GM21526 (cell line): Measurements from ENCODE around the gene TRMT11.

Experiments
- ATAC-seq: cut with Tn5 transposase; IDR thresholded peaks from one replicate; pipeline ENCODE4 v1.9.1; 2021; ENCODE audit warnings: moderate library complexity; ENCODE audit not compliant: unreplicated experiment, low FRiP score

The TRMT11 gene

DNA sequence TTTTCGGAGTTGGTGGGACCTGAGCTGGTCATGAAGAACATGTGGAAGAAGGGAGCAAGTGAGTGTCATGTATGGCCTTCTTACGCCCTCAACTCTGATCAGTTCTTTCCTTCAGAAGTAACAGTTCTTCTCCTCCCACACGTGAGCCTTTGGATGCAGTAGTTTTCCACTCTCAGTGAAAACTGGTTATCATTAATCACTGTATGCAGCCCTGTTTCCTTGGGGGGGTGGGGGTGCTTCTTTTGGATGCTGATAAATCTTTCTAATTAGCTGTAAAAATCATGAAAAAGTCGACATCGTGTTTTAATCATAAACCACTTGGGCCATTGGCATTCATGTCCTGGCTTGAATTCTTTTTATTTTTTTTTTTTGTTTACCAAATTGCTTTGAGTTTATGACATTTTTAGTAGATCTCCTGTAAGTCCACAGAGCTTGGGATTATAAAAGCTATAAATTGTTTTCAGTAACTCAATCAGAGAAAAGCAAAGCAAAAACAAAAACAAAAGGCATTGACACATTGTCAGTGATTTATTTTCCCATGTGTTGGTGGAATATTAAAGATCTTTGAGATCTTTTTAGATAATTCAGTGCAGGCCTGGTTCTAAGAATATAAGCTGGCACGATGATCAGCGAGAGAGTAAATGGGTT is 84.8 kb downstream of the TRMT11 start:
- ATAC-seq = no peak

DNA sequence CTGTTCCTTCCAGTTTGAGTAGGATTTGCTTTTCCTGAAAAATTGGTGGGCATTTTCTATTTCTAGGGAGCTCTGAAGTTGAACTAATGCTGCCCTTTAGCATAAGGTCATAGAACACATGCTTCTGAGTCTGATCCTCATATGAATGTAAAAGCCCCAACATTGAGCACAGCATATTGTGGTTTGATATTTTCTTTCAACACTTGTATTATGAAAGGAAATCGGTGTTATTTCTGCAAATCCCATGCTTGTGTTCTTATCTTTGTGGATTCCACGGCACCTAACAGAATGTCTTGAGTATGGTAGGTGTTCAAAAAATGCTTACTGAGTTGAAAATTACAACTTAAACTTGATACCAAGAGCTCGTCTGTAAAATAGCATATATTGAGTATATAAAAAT is 85.8 kb downstream of the TRMT11 start:
- ATAC-seq = no peak

DNA sequence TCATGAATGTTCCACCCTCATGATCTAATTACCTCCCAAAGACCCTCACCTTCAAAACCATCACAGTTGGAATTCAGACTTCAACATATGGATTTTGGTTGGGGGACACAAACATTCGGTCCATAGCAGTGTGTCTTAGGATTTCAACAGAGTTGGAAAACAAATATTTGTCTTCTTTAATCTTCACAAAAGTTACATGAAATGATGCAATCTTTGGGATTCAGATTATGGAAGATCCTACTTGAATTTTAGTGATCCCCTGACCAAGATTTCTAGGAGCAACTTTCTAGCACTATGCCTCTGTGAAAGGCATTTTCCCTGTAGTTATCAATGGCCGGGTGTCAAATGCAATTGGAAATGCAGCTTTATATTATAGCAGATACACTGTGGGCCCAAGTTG is 86.5 kb downstream of the TRMT11 start:
- no peak for ATAC-seq

DNA sequence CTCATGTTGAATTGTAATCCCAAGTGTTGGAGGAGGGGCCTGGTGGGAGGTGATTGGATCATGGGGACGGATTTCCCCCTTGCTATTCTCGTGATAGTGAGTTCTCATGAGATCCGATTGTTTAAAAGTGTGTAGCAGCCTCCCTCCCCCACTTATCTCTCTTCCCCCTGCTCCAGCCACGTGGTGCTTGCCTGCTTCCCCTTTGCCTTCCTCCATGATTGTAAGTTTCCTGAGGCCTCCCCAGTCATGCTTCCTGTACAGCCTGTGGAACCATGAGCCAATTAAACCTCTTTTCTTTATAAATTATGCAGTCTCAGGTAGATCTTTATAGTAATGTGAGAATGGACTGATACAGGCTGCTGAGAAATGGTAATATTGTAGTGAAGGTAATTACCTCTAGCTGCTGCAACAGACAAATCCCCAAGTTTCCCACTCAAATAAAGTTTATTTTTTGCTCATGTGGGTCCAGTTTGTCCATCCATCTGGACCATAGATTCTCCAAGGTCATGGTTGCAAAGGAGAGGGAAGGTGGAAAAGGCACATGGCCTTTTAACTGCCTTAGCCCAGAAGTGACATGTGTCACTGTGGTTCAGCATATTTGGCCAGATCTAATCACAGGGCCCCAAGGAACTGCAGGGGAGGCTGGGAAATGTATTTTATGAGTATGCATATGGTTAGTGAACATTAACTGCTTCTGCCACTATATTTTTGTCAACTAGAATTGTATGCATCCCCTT is 89.2 kb downstream of the TRMT11 start:
- ATAC-seq = no peak

DNA sequence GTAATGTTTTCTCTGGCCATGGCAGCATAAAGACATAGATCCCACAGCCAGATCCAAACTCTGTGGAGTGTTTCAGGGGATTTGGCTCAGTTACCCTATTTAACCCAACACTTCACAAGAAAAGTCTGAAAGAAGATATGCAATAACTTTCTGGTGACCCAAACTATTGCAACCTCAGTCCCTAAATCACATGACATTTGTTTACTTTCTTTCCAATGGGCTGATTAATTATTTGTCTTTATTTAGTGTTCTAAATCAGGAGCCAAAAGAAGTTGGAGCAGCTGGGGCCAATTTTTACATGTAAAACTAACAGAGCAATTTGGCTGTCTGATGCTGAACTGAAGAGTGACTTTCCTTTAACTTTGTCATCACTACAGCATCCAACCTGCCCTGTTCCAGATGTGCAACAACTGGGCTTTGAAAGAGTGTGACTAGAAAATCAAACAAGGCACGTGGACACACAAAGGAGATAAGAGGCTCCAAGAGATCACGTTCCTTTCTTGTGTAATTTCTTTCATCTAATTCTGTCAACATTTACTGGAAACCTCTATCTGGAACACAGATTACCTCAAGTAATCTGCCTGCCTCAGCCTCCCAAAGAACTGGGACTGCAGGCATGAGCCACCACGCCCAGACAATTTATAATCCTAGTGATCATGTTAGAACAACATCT is 90.8 kb downstream of the TRMT11 start:
- no peak for ATAC-seq

DNA sequence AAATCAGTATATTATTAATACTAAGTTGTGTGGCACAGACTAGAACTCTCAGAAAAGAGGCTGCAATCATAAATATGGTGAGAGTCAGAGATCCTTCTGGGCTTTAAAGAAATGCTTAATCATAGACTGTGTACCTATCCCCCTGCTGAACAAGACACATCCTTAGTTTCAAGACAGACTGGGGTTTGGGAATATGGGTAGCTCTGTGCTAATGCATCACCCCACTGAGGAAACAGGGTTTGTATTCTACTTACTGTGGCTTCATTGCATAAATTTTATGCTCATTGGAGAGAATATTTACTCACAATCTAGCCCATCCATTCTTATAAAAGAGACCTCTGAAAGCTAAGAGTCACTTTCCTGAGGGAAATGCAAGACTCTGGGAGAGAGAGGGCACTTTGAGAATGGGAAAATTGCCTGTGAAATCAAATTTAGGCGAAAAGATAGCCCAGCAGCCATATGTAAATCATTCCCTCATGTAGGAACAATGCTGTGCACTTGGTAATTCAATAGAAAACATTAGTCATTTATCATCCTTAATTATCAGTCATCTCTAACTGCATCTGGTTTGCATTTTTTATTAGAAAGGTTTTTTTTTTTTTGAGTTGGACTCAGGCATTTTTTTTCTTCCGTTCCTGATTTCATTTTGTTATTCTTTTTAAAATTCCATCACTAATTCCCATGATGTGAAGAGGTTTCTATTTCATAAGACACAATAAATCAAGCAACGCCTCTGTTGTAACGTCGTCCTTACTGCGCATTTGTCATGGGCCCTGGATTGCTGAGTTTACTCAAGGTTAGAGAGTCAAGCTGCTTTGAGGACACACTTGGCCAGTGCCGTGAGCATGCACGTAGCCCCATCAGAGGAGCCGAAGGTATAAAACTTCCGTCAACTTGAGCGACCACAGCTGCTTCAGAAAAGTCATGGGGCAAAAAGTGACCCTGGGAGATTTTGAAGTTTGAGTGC is 91.8 kb downstream of the TRMT11 start:
- no peak for ATAC-seq

DNA sequence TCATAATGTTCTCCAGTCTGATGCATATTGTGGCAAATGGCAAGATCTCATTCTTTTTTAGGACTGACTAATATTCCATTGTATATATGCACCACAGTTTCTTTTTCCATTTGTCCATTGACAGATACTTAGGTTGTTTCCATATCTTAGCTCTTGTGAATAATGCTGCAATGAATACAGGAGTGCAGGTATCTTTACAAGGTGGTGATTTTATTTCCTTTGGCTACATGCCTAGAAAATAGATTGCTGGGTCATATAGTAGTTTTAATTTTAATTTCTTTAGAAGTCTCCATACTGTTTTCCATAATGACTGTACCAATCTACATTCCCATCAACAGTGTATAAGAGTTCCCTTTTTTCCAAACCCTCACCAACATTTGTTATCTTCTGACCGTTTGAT is 97.5 kb downstream of the TRMT11 start:
- ATAC-seq = no peak

DNA sequence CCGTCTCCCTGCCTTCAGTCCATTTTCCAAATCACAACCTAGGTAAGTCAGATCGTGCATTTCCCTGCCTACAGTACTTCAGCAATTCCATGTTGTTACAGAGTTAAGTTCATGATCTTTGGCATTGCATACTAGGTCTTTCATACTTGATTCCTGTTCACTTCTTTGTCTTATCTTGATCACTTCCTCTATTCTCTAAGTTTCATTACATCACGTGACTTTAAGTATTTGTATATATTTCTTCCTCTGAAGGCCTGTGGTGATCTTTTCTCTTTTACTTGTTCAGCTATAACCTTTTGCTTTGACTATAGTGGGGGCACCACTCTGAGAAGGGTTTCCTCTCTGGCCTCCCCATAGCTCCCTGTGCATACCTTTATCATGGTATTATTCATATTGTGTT is 100.2 kb downstream of the TRMT11 start:
- ATAC-seq = peak; percentile 81
